Measurements from ENCODE around the gene PRKG1. TPM values are rescaled to one million over a fixed set of nuclear protein-coding genes. Genes with fewer than 3 reads are reported as not detected.

Gene PRKG1
- total RNA-seq, 1 donor from 2014 or later = 50.2 TPM

- no peaks in the 10 kb centered on the region for H3K27me3 ChIP-seq
- intact Hi-C loops (cut with DNase I) = loop anchor here (5.0 kb wide), 1 partner anchor 35 kb away; no protein-coding TSS in a partner anchor
- H3K27ac ChIP-seq = peak overlapping the region; percentile 64 to 72
- no peaks in the 10 kb centered on the region for H3K36me3 ChIP-seq
- H3K9me3 ChIP-seq = no peaks in the 10 kb centered on the region
- H3K4me1 ChIP-seq = peaks cover 0 to 17% of the 10 kb centered on the region in 2 donors
- H3K4me3 ChIP-seq = no peak overlapping the region
- TF ChIP-seq CTCF (IDR thresholded peaks at IDR 0.05) = no peak
- DNase-seq (ENCODE audit: low spot score in 2 of 2) = no peak
Observed at GRCh38 chr10:51291961-51292360, 217.7 kb downstream of the PRKG1 start.

GRCh38 chr10:51297438-51297837 is 223.2 kb downstream of the PRKG1 start:
- H3K4me3 ChIP-seq = no peak overlapping the region
- no peaks in the 10 kb centered on the region for H3K36me3 ChIP-seq
- no peaks in the 10 kb centered on the region for H3K9me3 ChIP-seq
- intact Hi-C loops (cut with DNase I) = no loop called here
- peak overlapping the region; percentile 62 to 66 for H3K27ac ChIP-seq
- no peak for TF ChIP-seq CTCF (IDR thresholded peaks at IDR 0.05)
- no peaks in the 10 kb centered on the region for H3K27me3 ChIP-seq
- peaks cover 0 to 54% of the 10 kb centered on the region in 2 donors for H3K4me1 ChIP-seq
- DNase-seq (ENCODE audit: low spot score in 2 of 2) = no peak

- DNase-seq (ENCODE audit: low spot score in 2 of 2) = no peak
- Histone ChIP-seq H3K27me3 (no peaks in the 10 kb centered on the region), H3K4me1 (peaks cover 4 to 67% of the 10 kb centered on the region in 2 donors), H3K27ac (peak overlapping the region; percentile 82 to 84), H3K36me3 (no peaks in the 10 kb centered on the region), H3K4me3 (peak overlapping the region in 1 of 2 donors; percentile 2), H3K9me3 (no peaks in the 10 kb centered on the region)
- intact Hi-C loops (cut with DNase I) = loop anchor here (5.0 kb wide), 1 partner anchor 67 kb away; no protein-coding TSS in a partner anchor
- no peak for TF ChIP-seq CTCF (IDR thresholded peaks at IDR 0.05)
Observed at GRCh38 chr10:51300617-51301304, 226.5 kb downstream of the PRKG1 start.

- intact Hi-C loops (cut with DNase I) = loop anchor here (5.0 kb wide), 1 partner anchor 66 kb away; no protein-coding TSS in a partner anchor
- no peak overlapping the region for H3K4me3 ChIP-seq
Observed at GRCh38 chr10:51301644-51302043, 227.4 kb downstream of the PRKG1 start.

GRCh38 chr10:51302316-51302715 is 228.0 kb downstream of the PRKG1 start:
- Histone ChIP-seq H3K27ac (peak overlapping the region; percentile 82 to 85), H3K4me3 (no peak overlapping the region), H3K4me1 (peaks cover 4 to 69% of the 10 kb centered on the region in 2 donors), H3K9me3 (no peaks in the 10 kb centered on the region), H3K27me3 (no peaks in the 10 kb centered on the region), H3K36me3 (no peaks in the 10 kb centered on the region)
- intact Hi-C loops (cut with DNase I) = loop anchor here (5.0 kb wide), 1 partner anchor 65 kb away; no protein-coding TSS in a partner anchor
- no peak for TF ChIP-seq CTCF (IDR thresholded peaks at IDR 0.05)
- no peak for DNase-seq (ENCODE audit: low spot score in 2 of 2)

More at GRCh38 chr10:51301644-51302043, 227.4 kb downstream of the PRKG1 start:
- peak in 1 of 2 donors; percentile 74 for DNase-seq (ENCODE audit: low spot score in 2 of 2)
- Histone ChIP-seq H3K27ac (peak overlapping the region; percentile 82 to 84), H3K27me3 (no peaks in the 10 kb centered on the region), H3K4me1 (peaks cover 4 to 67% of the 10 kb centered on the region in 2 donors), H3K9me3 (no peaks in the 10 kb centered on the region), H3K36me3 (no peaks in the 10 kb centered on the region)
- no peak for TF ChIP-seq CTCF (IDR thresholded peaks at IDR 0.05)
